ENCODE measurements around the gene MIDN. TPM values are rescaled to one million over a fixed set of nuclear protein-coding genes. Genes with fewer than 3 reads are reported as not detected.

MIDN gene
- total RNA-seq, 1 experiment from 2014 or later, result 286 TPM

GRCh38 chr19:1238369-1239303 is 9.7 kb upstream of the MIDN start:
- Histone ChIP-seq H3K4me1 (ENCODE audit: insufficient read depth, low read length) (no peaks in the 10 kb centered on the region), H3K23ac (ENCODE audit: insufficient read length, low read depth, low read length) (no peak overlapping the region), H4K20me1 (ENCODE audit: control insufficient read depth, insufficient read depth, insufficient read length) (no peaks in the 10 kb centered on the region), H4K5ac (ENCODE audit: insufficient read length, low read depth, low read length) (no peak overlapping the region), H2BK120ac (ENCODE audit: low read depth, low read length, poor library complexity, severe bottlenecking) (no peak overlapping the region), H3K14ac (ENCODE audit: insufficient read depth, low read length) (no peak overlapping the region), H3K79me1 (ENCODE audit: insufficient read depth, low read depth, low read length, poor library complexity, severe bottlenecking) (no peaks in the 10 kb centered on the region), H2BK20ac (ENCODE audit: low read depth, low read length, poor library complexity, severe bottlenecking) (no peak overlapping the region), H2BK5ac (ENCODE audit: insufficient read length, low read length) (no peak overlapping the region), H3K79me2 (ENCODE audit: insufficient read depth, low read length) (no peaks in the 10 kb centered on the region; the same call in 1 of the 2 replicates), H2BK12ac (ENCODE audit: insufficient read length, low read depth, low read length) (no peak overlapping the region), H3K4ac (ENCODE audit: low read depth, low read length) (no peak overlapping the region), H3K56ac (ENCODE audit: insufficient read length, low read depth, low read length) (no peak overlapping the region), H3K23me2 (ENCODE audit: insufficient read length, low read depth, low read length, poor library complexity, severe bottlenecking) (peaks cover 11% of the 10 kb centered on the region), H3K27ac (ENCODE audit: insufficient read length, low read depth, low read length) (no peak overlapping the region), H3T11ph (ENCODE audit: low read length) (no peak overlapping the region), H2AK5ac (ENCODE audit: insufficient read length, low read length) (no peak overlapping the region), H2AFZ (ENCODE audit: low read length) (no peak overlapping the region), H3K4me2 (ENCODE audit: insufficient read depth, insufficient read length, low read length) (peak overlapping the region; percentile 8), H3K9ac (ENCODE audit: extremely low read depth, insufficient read length, low read length) (no peak overlapping the region), H4K8ac (replicated peaks; ENCODE audit: insufficient read length, low read depth, low read length) (no peak overlapping the region), H3K18ac (ENCODE audit: insufficient read length, low read depth, low read length) (no peak overlapping the region), H3K27me3 (ENCODE audit: insufficient read depth, low read length) (no peaks in the 10 kb centered on the region), H4K91ac (ENCODE audit: insufficient read length, low read depth, low read length) (no peak overlapping the region), H2BK15ac (ENCODE audit: low read depth, low read length) (no peak overlapping the region), H3K9me3 (ENCODE audit: control insufficient read depth, low read depth, low read length) (no peaks in the 10 kb centered on the region)
- H3K9me3 Mint-ChIP-seq, result no peaks in the 10 kb centered on the region; a peak in 1 of 5 replicates
- H3K4me1 Mint-ChIP-seq, result peaks cover 13 to 19% of the 10 kb centered on the region in 2 experiments
- no CpG with 5 or more reads among the region's 34 CpGs for WGBS (ENCODE audit: extremely low coverage, insufficient read length, low lambda C conversion rate)
- peaks cover 1% of the 10 kb centered on the region for H3K27me3 Mint-ChIP-seq (ENCODE audit: low read depth)
- peaks cover 0 to 15% (median 7%) of the 10 kb centered on the region in 3 experiments; a peak in 4 of 7 replicates for H3K36me3 Mint-ChIP-seq (ENCODE audit: insufficient read depth in 1 of 3, low read depth in 3 of 3)
- H3K4me3 Mint-ChIP-seq, result peak overlapping the region; percentile 76 to 87
- TF ChIP-seq CTCF (conservative IDR thresholded peaks at IDR 0.05), result no peak
- peak overlapping the region; percentile 52 to 90 (median 82); a peak in 5 of 7 replicates for H3K27ac Mint-ChIP-seq
- no peak for DNase-seq

Data from H9 (cell line).